GM23338 (cell line): ENCODE data around the gene GPD1L. TPM values are rescaled to one million over a fixed set of nuclear protein-coding genes. Genes with fewer than 3 reads are reported as not detected.

ENCODE experiments used
- ATAC-seq: fragments of 200-7000 bp; cut with Tn5 transposase; 3 replicates; pipeline ENCODE4 v1.9.1; 2020
- DNase-seq: peaks from one replicate; pipeline ENCODE4 v3.0.0-alpha.2; 2015; ENCODE audit warnings: low spot score
- H2AFZ ChIP-seq: fragments of 200-600 bp; sonication (generic); 2 replicates; pipeline ENCODE4 v1.8.0; 2016; ENCODE audit warnings: antibody characterized with exemption, mild to moderate bottlenecking, moderate library complexity
- H3F3A ChIP-seq: fragments of 200-600 bp; sonication (generic); replicated peaks from 2 replicates; pipeline ENCODE4 v1.8.0; 2017; ENCODE audit warnings: antibody characterized with exemption, mixed run types, low read depth
- H3K27ac ChIP-seq: fragments of 200-600 bp; sonication (generic); 2 replicates; pipeline ENCODE4 v1.6.1; 2016; ENCODE audit warnings: low read depth
- H3K27me3 ChIP-seq: fragments of 200-600 bp; sonication (generic); 2 replicates; pipeline ENCODE4 v1.8.0; 2016; ENCODE audit warnings: mild to moderate bottlenecking, mixed run types, moderate library complexity; ENCODE audit not compliant: insufficient read depth
- H3K36me3 ChIP-seq: fragments of 200-600 bp; sonication (generic); 2 replicates; pipeline ENCODE4 v1.8.0; 2016; ENCODE audit warnings: mild to moderate bottlenecking; ENCODE audit not compliant: insufficient read depth
- H3K4me1 ChIP-seq: fragments of 200-600 bp; sonication (generic); 2 replicates; pipeline ENCODE4 v1.8.0; 2016; ENCODE audit warnings: mild to moderate bottlenecking, moderate library complexity; ENCODE audit not compliant: insufficient read depth
- H3K4me2 ChIP-seq: fragments of 200-600 bp; sonication (generic); 2 replicates; pipeline ENCODE4 v1.7.1; 2017; ENCODE audit warnings: mixed run types
- H3K4me3 ChIP-seq: fragments of 200-600 bp; sonication (generic); 2 replicates; pipeline ENCODE4 v1.6.1; 2016; ENCODE audit warnings: mixed run types
- H3K79me2 ChIP-seq: fragments of 200-600 bp; sonication (generic); replicated peaks from 2 replicates; pipeline ENCODE4 v1.8.0; 2017; ENCODE audit warnings: mild to moderate bottlenecking; ENCODE audit not compliant: insufficient read depth
- H3K9me2 ChIP-seq: fragments of 200-600 bp; sonication (generic); 2 replicates; pipeline ENCODE4 v1.8.0; 2017; ENCODE audit not compliant: insufficient read depth
- H4K20me1 ChIP-seq: fragments of 200-600 bp; sonication (generic); replicated peaks from 2 replicates; pipeline ENCODE4 v1.8.0; 2017; ENCODE audit warnings: mild to moderate bottlenecking; ENCODE audit not compliant: insufficient read depth
- H3K27ac Mint-ChIP-seq: 2 replicates; pipeline ENCODE4 v1.8.0; 2020; ENCODE audit warnings: inconsistent platforms, mild to moderate bottlenecking, moderate library complexity, mixed read lengths
- H3K27me3 Mint-ChIP-seq: 3 replicates; pipeline ENCODE4 v1.8.0; 2022; ENCODE audit warnings: low read depth, mild to moderate bottlenecking, moderate library complexity, mixed read lengths, inconsistent platforms; ENCODE audit not compliant: insufficient read depth, poor library complexity
- H3K36me3 Mint-ChIP-seq: 3 replicates; pipeline ENCODE4 v1.8.0; 2021; ENCODE audit warnings: low read depth, mild to moderate bottlenecking, inconsistent platforms, moderate library complexity, mixed read lengths
- H3K4me1 Mint-ChIP-seq: 3 replicates; pipeline ENCODE4 v1.8.0; 2020; ENCODE audit warnings: mild to moderate bottlenecking, inconsistent platforms, mixed read lengths
- H3K4me3 Mint-ChIP-seq: 3 replicates; pipeline ENCODE4 v1.8.0; 2021; ENCODE audit warnings: moderate library complexity, mild to moderate bottlenecking, inconsistent platforms, mixed read lengths
- H3K9me3 Mint-ChIP-seq: 3 replicates; pipeline ENCODE4 v1.8.0; 2020; ENCODE audit warnings: moderate library complexity, mild to moderate bottlenecking, inconsistent platforms, mixed read lengths
- CREB1 ChIP-seq: fragments of 250-450 bp; sonication (Bioruptor Pico); IDR thresholded peaks from 2 replicates; pipeline ENCODE4 v1.5.0; 2020; ENCODE audit warnings: low read depth, mild to moderate bottlenecking, moderate library complexity
- ETS1 ChIP-seq: IDR thresholded peaks from 2 replicates; pipeline ENCODE4 v1.6.1; 2016; ENCODE audit warnings: antibody characterized with exemption
- EZH2 ChIP-seq: fragments of 200-600 bp; sonication (generic); IDR thresholded peaks from one replicate; pipeline ENCODE4 v1.8.0; 2017; ENCODE audit warnings: antibody characterized with exemption, mild to moderate bottlenecking, low read depth; ENCODE audit not compliant: unreplicated experiment
- EZH2phosphoT487 ChIP-seq: fragments of 200-600 bp; sonication (generic); IDR thresholded peaks from one replicate; pipeline ENCODE4 v1.8.1; 2018; ENCODE audit warnings: antibody characterized with exemption; ENCODE audit not compliant: unreplicated experiment
- JUNB ChIP-seq: IDR thresholded peaks from one replicate; pipeline ENCODE4 v1.6.1; 2016; ENCODE audit warnings: antibody characterized with exemption; ENCODE audit not compliant: unreplicated experiment
- NANOG ChIP-seq: IDR thresholded peaks from 2 replicates; pipeline ENCODE4 v1.6.1; 2016; ENCODE audit warnings: antibody characterized with exemption, borderline replicate concordance
- POLR2AphosphoS5 ChIP-seq: IDR thresholded peaks from 2 replicates; pipeline ENCODE4 v1.6.1; 2016; ENCODE audit warnings: antibody characterized with exemption, low read depth
- REST ChIP-seq: IDR thresholded peaks from one replicate; pipeline ENCODE4 v1.6.1; 2018; ENCODE audit warnings: antibody characterized with exemption; ENCODE audit not compliant: unreplicated experiment
- STAT1 ChIP-seq: IDR thresholded peaks from one replicate; pipeline ENCODE4 v1.6.1; 2016; ENCODE audit warnings: antibody characterized with exemption; ENCODE audit not compliant: unreplicated experiment
- ZNF331 ChIP-seq: fragments of 250-450 bp; sonication (Bioruptor Pico); IDR thresholded peaks from 2 replicates; pipeline ENCODE4 v1.5.0; 2020; ENCODE audit warnings: low read depth, mild to moderate bottlenecking, moderate library complexity
- polyA plus RNA-seq: library from polyadenylated mRNA; unstranded; fragments of >200 nt; fragmentation: Nextera tagmentation; extraction: Ambion mirVana; gene quantifications from 2 replicates; pipeline ENCODE4 v1.2.1, GENCODE V29; 2016
- total RNA-seq: library from RNA; depleted of rRNA; stranded (reverse); fragments of >200 nt; shearing (Covaris generic); gene quantifications from 2 replicates; pipeline ENCODE4 v1.2.3, GENCODE V29; 2014
- TF ChIP-seq, protein P1 (sequence below), 2 experiments: fragments of 200-600 bp in 1 of 2; sonication (generic) in 1 of 2; conservative IDR thresholded peaks; 2 replicates each; pipeline versions ENCODE4 v1.5.1 to v1.6.1; 2016 to 2017; ENCODE audit warnings: antibody characterized with exemption in 2 of 2, low read depth in 2 of 2, mild to moderate bottlenecking in 2 of 2, moderate library complexity in 1 of 2

The GPD1L gene
- total and polyA plus RNA-seq, 2 experiments from 2014 or later = 2.0 to 6.4 TPM

- TF ChIP-seq EZH2phosphoT487 = no peak
- no peak for TF ChIP-seq REST
- TF ChIP-seq, protein P1, sequence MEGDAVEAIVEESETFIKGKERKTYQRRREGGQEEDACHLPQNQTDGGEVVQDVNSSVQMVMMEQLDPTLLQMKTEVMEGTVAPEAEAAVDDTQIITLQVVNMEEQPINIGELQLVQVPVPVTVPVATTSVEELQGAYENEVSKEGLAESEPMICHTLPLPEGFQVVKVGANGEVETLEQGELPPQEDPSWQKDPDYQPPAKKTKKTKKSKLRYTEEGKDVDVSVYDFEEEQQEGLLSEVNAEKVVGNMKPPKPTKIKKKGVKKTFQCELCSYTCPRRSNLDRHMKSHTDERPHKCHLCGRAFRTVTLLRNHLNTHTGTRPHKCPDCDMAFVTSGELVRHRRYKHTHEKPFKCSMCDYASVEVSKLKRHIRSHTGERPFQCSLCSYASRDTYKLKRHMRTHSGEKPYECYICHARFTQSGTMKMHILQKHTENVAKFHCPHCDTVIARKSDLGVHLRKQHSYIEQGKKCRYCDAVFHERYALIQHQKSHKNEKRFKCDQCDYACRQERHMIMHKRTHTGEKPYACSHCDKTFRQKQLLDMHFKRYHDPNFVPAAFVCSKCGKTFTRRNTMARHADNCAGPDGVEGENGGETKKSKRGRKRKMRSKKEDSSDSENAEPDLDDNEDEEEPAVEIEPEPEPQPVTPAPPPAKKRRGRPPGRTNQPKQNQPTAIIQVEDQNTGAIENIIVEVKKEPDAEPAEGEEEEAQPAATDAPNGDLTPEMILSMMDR (conservative IDR thresholded peaks at IDR 0.05; ENCODE audit: low read depth in 2 of 2) = no peak
- no peak for TF ChIP-seq EZH2
- TF ChIP-seq JUNB = no peak
- no peak for TF ChIP-seq CREB1 (CRISPR knock-in tag)
- TF ChIP-seq POLR2AphosphoS5 = no peak
- TF ChIP-seq NANOG = no peak
- no peak for TF ChIP-seq STAT1
- TF ChIP-seq ETS1 = no peak
- TF ChIP-seq ZNF331 (CRISPR knock-in tag) = no peak
- Histone ChIP-seq H3K4me3 (no peak overlapping the region), H3K4me2 (no peak overlapping the region), H3F3A (no peaks in the 10 kb centered on the region), H3K9me2 (no peaks in the 10 kb centered on the region), H3K36me3 (no peaks in the 10 kb centered on the region), H2AFZ (no peak overlapping the region), H3K79me2 (no peaks in the 10 kb centered on the region), H3K27ac (no peak overlapping the region), H3K27me3 (no peaks in the 10 kb centered on the region), H4K20me1 (no peaks in the 10 kb centered on the region), H3K4me1 (no peaks in the 10 kb centered on the region)
- H3K27me3 Mint-ChIP-seq = peaks cover 2% of the 10 kb centered on the region
- no peaks in the 10 kb centered on the region for H3K9me3 Mint-ChIP-seq
- ATAC-seq (no peak), DNase-seq (no peak)
- H3K27ac Mint-ChIP-seq = no peak overlapping the region
- no peak overlapping the region for H3K4me3 Mint-ChIP-seq
- H3K4me1 Mint-ChIP-seq = peaks cover 2% of the 10 kb centered on the region
- H3K36me3 Mint-ChIP-seq = no peaks in the 10 kb centered on the region
Observed at GRCh38 chr3:32180141-32180784, 73.8 kb downstream of the GPD1L start.
